ENCODE measurements around the gene COL20A1. TPM values are rescaled to one million over a fixed set of nuclear protein-coding genes. Genes with fewer than 3 reads are reported as not detected.

Gene COL20A1
- total RNA-seq, 1 donor from 2014 or later, result not detected

DNA sequence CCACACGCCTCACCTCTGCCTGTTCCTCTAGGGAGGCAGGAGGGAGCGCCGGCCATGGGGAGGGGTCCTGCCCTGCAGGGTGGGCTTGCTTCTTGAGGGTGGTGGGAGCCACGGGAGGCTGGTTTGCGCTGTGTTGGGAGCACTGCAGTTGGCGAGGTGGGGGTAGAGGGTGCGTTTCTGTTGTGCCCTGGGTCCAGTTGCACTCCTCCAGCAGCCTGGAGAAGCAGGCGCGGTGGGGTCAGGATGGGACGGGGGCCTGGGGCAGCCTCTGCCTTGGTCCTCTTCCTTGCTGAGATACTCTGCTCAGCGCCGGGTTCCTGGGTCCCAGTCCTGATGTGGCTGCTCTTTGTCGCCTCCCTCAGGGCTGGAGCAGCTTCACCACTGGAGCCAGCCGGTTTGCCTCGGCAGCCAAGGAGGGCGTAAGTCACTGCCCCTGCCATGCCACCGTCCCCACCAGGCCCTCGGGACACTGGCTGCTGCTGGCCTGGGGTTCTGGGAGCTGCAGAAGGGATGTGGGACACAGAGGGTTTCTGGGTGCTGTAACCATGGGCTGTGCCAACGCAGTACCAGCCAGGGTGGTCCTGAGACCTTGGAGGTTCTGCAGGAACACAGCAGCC, 11.9 kb upstream of the COL20A1 start:
- intact Hi-C loops (cut with DNase I), result no loop called here
- no peaks in the 10 kb centered on the region for H3K4me1 ChIP-seq
- H3K27ac ChIP-seq, result no peak overlapping the region
- no peaks in the 10 kb centered on the region for H3K9me3 ChIP-seq
- TF ChIP-seq POLR2AphosphoS5 (IDR thresholded peaks at IDR 0.05; ENCODE audit: insufficient read depth in 1 of 2, low read depth in 1 of 2) (no peak), POLR2A (IDR thresholded peaks at IDR 0.05) (no peak)
- TF ChIP-seq, protein P1, sequence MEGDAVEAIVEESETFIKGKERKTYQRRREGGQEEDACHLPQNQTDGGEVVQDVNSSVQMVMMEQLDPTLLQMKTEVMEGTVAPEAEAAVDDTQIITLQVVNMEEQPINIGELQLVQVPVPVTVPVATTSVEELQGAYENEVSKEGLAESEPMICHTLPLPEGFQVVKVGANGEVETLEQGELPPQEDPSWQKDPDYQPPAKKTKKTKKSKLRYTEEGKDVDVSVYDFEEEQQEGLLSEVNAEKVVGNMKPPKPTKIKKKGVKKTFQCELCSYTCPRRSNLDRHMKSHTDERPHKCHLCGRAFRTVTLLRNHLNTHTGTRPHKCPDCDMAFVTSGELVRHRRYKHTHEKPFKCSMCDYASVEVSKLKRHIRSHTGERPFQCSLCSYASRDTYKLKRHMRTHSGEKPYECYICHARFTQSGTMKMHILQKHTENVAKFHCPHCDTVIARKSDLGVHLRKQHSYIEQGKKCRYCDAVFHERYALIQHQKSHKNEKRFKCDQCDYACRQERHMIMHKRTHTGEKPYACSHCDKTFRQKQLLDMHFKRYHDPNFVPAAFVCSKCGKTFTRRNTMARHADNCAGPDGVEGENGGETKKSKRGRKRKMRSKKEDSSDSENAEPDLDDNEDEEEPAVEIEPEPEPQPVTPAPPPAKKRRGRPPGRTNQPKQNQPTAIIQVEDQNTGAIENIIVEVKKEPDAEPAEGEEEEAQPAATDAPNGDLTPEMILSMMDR (IDR thresholded peaks at IDR 0.05), result no peak
- no peak overlapping the region for H3K4me3 ChIP-seq
- peaks cover 0 to 74% of the 10 kb centered on the region in 2 donors for H3K36me3 ChIP-seq
- no peaks in the 10 kb centered on the region for H3K27me3 ChIP-seq
- no peak for DNase-seq (ENCODE audit: extremely low spot score in 2 of 2)

DNA sequence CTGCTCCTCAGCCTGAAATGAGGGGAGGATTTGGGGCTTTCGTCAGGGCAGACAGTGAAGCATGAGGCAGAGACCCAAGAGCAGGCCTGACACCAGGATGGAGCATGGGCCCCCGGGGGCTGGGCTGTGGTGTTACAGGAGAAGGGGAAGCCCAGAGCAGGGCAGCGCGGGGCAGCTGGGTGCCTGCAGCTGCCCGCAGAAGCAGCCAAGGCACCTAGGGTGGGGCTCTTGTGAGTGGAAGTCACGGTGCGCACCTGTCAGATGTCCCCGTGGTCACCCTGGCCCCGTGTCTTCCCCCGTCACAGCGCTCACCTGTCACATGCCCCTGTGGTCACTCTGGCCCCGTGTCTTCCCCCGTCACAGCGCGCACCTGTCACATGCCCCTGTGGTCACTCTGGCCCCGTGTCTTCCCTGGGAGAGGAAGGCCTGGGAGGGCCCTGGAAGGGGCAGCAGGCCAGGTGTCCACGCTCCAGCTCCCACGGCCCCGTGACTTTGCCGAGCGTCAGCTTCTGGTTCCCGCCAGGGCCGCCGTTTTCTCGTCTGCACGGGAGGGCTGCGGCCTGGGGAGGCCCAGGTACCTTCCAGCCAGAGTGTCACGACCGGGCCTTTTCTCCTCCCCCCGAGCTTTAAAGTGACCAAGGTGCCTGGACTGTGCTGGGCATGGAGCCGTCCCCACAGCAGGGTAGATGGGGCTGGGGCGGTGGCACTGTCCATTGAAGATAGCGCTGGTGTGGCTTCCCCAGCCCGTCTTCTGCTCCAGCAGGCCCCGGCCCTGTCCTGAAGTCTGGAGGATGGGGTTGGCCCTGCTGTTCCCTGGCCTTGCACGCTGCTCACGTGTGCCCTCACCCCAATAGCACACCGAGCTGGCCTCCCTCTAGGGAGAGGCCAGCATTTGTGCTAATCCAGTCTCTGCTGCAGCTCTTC, 11.0 kb upstream of the COL20A1 start:
- Histone ChIP-seq H3K4me1 (no peaks in the 10 kb centered on the region), H3K36me3 (peaks cover 0 to 77% of the 10 kb centered on the region in 2 donors), H3K27me3 (no peaks in the 10 kb centered on the region), H3K4me3 (no peak overlapping the region), H3K27ac (no peak overlapping the region), H3K9me3 (no peaks in the 10 kb centered on the region)
- TF ChIP-seq POLR2AphosphoS5 (IDR thresholded peaks at IDR 0.05; ENCODE audit: insufficient read depth in 1 of 2, low read depth in 1 of 2) (no peak), POLR2A (IDR thresholded peaks at IDR 0.05) (no peak)
- TF ChIP-seq, protein P1 (IDR thresholded peaks at IDR 0.05), result no peak
- DNase-seq (ENCODE audit: extremely low spot score in 2 of 2), result no peak
- intact Hi-C loops (cut with DNase I), result no loop called here

DNA sequence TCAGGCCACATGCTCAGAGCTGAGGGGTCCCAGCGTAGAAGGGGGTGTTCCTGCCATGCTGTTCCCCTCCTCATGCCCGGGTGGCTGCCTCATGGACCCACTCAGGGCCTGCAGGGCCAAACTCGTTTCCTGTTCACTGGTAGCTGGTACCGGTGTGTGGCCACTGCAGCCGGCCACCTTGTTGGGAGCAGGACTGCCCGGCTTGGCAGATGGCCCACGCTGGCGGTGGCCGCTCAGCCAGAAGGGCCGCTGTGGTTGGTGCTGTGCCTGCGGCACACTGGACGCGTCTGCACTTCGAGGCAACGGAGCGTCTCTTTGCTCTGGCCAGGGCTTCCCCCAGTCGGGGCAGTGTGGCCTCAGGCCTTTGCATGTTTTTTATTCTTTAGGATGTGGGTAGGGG, 10.0 kb upstream of the COL20A1 start:
- Histone ChIP-seq H3K27ac (no peak overlapping the region), H3K4me3 (no peak overlapping the region), H3K4me1 (no peaks in the 10 kb centered on the region), H3K27me3 (no peaks in the 10 kb centered on the region), H3K36me3 (peaks cover 0 to 79% of the 10 kb centered on the region in 2 donors), H3K9me3 (no peaks in the 10 kb centered on the region)
- no peak for DNase-seq (ENCODE audit: extremely low spot score in 2 of 2)
- intact Hi-C loops (cut with DNase I), result no loop called here
- TF ChIP-seq POLR2A (IDR thresholded peaks at IDR 0.05) (no peak), POLR2AphosphoS5 (IDR thresholded peaks at IDR 0.05; ENCODE audit: insufficient read depth in 1 of 2, low read depth in 1 of 2) (no peak)
- TF ChIP-seq, protein P1 (IDR thresholded peaks at IDR 0.05), result no peak

DNA sequence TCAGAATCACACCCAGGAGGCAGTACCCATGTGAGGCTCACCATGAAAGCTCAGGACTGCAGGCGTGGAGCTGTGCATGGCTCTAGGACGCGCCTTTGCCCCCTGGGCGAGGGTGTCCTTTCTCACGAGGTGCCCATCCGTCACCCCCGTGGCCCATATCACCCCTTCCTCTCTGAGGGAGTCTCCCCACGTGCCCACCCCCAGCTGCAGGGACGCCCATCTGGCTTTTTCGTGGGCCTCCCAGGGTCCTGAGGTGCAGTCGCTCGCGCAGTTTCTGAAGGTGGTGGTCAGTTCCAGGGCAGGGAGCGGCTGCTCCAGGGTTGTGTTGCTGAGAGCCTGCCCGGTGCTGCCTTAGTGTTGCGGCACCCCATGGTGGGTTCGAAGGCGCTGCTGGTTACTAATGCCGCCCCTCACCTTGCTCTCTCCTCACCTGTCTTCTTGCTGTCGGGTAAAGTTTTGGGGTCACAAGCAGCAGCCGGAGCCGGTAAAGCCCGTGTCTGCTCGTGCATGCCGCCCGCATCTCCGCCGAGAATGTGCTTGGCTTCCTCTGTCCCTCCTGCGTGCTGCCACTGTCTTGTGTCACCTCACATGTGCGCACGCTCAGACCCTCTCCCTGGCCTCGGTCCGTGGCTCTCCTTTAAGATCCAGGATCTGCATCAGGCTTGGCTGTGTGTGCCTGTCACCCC, 9.4 kb upstream of the COL20A1 start:
- H3K27me3 ChIP-seq, result no peaks in the 10 kb centered on the region
- H3K9me3 ChIP-seq, result no peaks in the 10 kb centered on the region
- H3K27ac ChIP-seq, result no peak overlapping the region
- no peak overlapping the region for H3K4me3 ChIP-seq
- intact Hi-C loops (cut with DNase I), result no loop called here
- no peak for DNase-seq (ENCODE audit: extremely low spot score in 2 of 2)
- peaks cover 0 to 77% of the 10 kb centered on the region in 2 donors for H3K36me3 ChIP-seq
- TF ChIP-seq POLR2AphosphoS5 (IDR thresholded peaks at IDR 0.05; ENCODE audit: insufficient read depth in 1 of 2, low read depth in 1 of 2) (no peak), POLR2A (IDR thresholded peaks at IDR 0.05) (no peak)
- TF ChIP-seq, protein P1 (IDR thresholded peaks at IDR 0.05), result no peak
- no peaks in the 10 kb centered on the region for H3K4me1 ChIP-seq

Measured in vagina (tissue), 2 donors.